HL-60 (cell line): ENCODE measurements around the gene SLC6A14.

Source experiments
- DNase-seq, 2 experiments: peaks; one replicate each; pipeline ENCODE4 v3.0.0-alpha.2; 2010 to 2020; ENCODE audit warnings: low read depth in 1 of 2, low spot score in 1 of 2
- H3K27ac ChIP-seq: fragments of 250-450 bp; sonication (Bioruptor Pico); replicated peaks from 2 replicates; pipeline ENCODE4 v1.5.1; 2020; ENCODE audit warnings: mild to moderate bottlenecking, moderate library complexity
- H3K27me3 ChIP-seq: fragments of 250-450 bp; sonication (Bioruptor Pico); 2 replicates; pipeline ENCODE4 v1.5.1; 2021; ENCODE audit warnings: mild to moderate bottlenecking, moderate library complexity; ENCODE audit not compliant: insufficient read depth, poor library complexity, severe bottlenecking
- H3K4me3 ChIP-seq: replicated peaks from 2 replicates; pipeline ENCODE4 v1.5.1; 2011; ENCODE audit warnings: mild to moderate bottlenecking, control low read depth, low read length; ENCODE audit not compliant: insufficient read depth
- GABPA ChIP-seq: IDR thresholded peaks from 2 replicates; pipeline ENCODE4 v1.6.1; 2012; ENCODE audit warnings: low read depth
- POLR2AphosphoS5 ChIP-seq: IDR thresholded peaks from 2 replicates; pipeline ENCODE4 v1.6.1; 2012; ENCODE audit warnings: low read depth
- SPI1 ChIP-seq: IDR thresholded peaks from 2 replicates; pipeline ENCODE4 v1.6.1; 2012; ENCODE audit warnings: low read depth, mild to moderate bottlenecking, borderline replicate concordance
- TF ChIP-seq, protein P1 (sequence below): IDR thresholded peaks from one replicate; pipeline ENCODE4 v1.5.1; 2011; ENCODE audit warnings: low read length, control low read depth, inconsistent platforms; ENCODE audit not compliant: insufficient read depth
- TF ChIP-seq, protein P2 (sequence below): IDR thresholded peaks from 2 replicates; pipeline ENCODE4 v1.6.1; 2012; ENCODE audit warnings: low read depth; ENCODE audit not compliant: insufficient replicate concordance

The SLC6A14 gene

DNA sequence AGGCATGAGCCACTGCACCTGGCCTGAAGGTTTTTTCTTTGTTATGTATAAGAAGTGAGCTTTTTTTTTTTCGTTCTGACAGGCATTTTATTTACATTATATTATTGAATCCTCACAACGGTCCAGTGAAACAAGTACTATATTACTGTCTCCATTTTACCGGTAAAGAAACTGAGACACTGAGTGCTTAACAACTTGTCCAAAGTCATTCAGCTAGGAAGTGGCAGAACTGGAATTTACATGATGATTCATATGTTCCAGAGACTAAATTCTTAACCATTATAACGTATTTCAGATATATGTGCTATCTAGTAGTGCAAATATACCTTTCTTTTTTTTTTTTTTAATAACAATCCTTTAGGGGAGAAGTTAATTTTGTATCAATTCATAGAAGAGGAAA is 18.4 kb upstream of the SLC6A14 start:
- H3K4me3 ChIP-seq = no peak overlapping the region
- H3K27me3 ChIP-seq = no peaks in the 10 kb centered on the region
- TF ChIP-seq, protein P1, sequence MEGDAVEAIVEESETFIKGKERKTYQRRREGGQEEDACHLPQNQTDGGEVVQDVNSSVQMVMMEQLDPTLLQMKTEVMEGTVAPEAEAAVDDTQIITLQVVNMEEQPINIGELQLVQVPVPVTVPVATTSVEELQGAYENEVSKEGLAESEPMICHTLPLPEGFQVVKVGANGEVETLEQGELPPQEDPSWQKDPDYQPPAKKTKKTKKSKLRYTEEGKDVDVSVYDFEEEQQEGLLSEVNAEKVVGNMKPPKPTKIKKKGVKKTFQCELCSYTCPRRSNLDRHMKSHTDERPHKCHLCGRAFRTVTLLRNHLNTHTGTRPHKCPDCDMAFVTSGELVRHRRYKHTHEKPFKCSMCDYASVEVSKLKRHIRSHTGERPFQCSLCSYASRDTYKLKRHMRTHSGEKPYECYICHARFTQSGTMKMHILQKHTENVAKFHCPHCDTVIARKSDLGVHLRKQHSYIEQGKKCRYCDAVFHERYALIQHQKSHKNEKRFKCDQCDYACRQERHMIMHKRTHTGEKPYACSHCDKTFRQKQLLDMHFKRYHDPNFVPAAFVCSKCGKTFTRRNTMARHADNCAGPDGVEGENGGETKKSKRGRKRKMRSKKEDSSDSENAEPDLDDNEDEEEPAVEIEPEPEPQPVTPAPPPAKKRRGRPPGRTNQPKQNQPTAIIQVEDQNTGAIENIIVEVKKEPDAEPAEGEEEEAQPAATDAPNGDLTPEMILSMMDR = no peak
- no peak for TF ChIP-seq GABPA
- no peak overlapping the region for H3K27ac ChIP-seq
- no peak for DNase-seq

DNA sequence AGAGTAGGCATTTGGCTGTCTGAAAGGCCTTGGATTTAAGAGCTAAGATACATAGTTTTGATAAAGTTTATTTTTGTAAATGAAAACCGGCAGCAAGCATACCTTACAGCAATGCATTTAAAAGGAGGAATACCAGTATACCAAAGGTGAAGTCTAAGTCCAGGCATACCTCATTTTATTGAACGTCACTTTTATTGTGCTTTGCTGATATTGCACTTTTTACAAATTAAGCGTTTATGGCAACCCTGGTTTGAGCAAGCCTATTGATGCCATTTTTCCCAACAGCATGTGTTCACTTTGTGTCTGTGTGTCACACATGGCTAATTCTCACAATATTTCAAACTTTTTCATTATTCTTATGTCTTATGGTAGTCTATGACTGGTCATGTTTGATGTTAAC is 8.4 kb upstream of the SLC6A14 start:
- Histone ChIP-seq H3K27ac (no peak overlapping the region), H3K27me3 (no peaks in the 10 kb centered on the region), H3K4me3 (no peak overlapping the region)
- DNase-seq = no peak
- TF ChIP-seq, protein P1 = no peak
- TF ChIP-seq, protein P2, sequence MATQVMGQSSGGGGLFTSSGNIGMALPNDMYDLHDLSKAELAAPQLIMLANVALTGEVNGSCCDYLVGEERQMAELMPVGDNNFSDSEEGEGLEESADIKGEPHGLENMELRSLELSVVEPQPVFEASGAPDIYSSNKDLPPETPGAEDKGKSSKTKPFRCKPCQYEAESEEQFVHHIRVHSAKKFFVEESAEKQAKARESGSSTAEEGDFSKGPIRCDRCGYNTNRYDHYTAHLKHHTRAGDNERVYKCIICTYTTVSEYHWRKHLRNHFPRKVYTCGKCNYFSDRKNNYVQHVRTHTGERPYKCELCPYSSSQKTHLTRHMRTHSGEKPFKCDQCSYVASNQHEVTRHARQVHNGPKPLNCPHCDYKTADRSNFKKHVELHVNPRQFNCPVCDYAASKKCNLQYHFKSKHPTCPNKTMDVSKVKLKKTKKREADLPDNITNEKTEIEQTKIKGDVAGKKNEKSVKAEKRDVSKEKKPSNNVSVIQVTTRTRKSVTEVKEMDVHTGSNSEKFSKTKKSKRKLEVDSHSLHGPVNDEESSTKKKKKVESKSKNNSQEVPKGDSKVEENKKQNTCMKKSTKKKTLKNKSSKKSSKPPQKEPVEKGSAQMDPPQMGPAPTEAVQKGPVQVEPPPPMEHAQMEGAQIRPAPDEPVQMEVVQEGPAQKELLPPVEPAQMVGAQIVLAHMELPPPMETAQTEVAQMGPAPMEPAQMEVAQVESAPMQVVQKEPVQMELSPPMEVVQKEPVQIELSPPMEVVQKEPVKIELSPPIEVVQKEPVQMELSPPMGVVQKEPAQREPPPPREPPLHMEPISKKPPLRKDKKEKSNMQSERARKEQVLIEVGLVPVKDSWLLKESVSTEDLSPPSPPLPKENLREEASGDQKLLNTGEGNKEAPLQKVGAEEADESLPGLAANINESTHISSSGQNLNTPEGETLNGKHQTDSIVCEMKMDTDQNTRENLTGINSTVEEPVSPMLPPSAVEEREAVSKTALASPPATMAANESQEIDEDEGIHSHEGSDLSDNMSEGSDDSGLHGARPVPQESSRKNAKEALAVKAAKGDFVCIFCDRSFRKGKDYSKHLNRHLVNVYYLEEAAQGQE = no peak
- TF ChIP-seq SPI1 (no peak), POLR2AphosphoS5 (no peak), GABPA (no peak)

DNA sequence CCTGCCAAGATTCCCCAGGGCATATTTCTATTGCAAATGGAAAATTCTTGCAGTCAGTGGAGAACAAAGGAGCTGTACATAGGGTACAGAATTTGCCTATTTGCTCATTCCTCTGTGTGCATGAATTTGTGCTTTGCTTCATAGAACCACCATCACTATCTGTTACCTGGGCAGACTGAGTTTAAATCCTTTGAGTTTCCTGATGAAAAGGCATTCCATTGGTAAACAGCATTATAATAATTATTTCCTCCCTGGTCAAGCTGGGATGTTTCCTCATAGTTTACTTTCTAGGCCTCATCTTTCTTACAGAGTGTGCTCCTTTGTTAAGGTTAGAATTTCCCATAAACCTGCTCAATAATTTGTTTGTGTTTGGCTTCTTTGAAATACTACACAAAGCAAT is 809 bp upstream of the SLC6A14 start:
- Histone ChIP-seq H3K27ac (no peak overlapping the region), H3K27me3 (no peaks in the 10 kb centered on the region), H3K4me3 (no peak overlapping the region)
- DNase-seq = no peak
- TF ChIP-seq SPI1 = no peak
- no peak for TF ChIP-seq GABPA
- no peak for TF ChIP-seq POLR2AphosphoS5
- TF ChIP-seq, protein P2 = no peak
- TF ChIP-seq, protein P1 = no peak

DNA sequence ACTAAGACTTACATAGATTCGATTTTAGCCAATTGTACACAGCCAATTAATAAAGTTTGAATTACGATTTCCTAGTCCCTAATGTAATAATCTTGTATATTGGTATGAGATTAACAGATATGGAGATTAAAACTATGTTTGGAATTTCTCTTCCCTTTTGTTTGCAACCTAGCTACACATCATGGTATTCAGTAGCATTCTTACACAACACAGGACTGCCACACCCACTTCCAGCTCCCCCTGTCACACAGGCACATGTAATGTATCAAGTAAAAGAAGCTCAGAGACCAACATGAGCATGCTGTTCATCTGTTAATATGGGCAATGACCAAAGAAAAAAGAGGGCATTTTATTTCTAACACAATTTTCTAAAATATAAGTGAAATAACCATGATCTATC is 12.8 kb downstream of the SLC6A14 start:
- Histone ChIP-seq H3K27ac (no peak overlapping the region), H3K4me3 (no peak overlapping the region), H3K27me3 (no peaks in the 10 kb centered on the region)
- no peak for TF ChIP-seq SPI1
- no peak for TF ChIP-seq POLR2AphosphoS5
- TF ChIP-seq GABPA = no peak
- TF ChIP-seq, protein P2 = no peak
- TF ChIP-seq, protein P1 = no peak
- DNase-seq = no peak
